NCI-H524 treated with DMSO at 0.1 percent for 48 hours (cell line): Measurements from ENCODE around the gene MAGI2.
"Not testable (repeated sequence)": the region's sequence is repeated elsewhere in the genome, so short reads cannot be mapped to it uniquely, and the experiment has no call there.

Experiments
- DNase-seq: peaks from one replicate; lab custom pipeline; 2025; lab: John Stamatoyannopoulos, UW

MAGI2 gene

GRCh38 chr7:78355834-78356233 lies 1097.6 kb downstream of the MAGI2 start:
- no peak for DNase-seq

- no peak for DNase-seq
Measured at GRCh38 chr7:78350926-78351325, 1102.5 kb downstream of the MAGI2 start.

- DNase-seq: no peak
Measured at GRCh38 chr7:78350391-78350790, 1103.1 kb downstream of the MAGI2 start.

- no peak for DNase-seq
Measured at GRCh38 chr7:78346827-78347226, 1106.6 kb downstream of the MAGI2 start.

- DNase-seq: peak; percentile 3
Measured at GRCh38 chr7:78345979-78346378, 1107.5 kb downstream of the MAGI2 start.

GRCh38 chr7:78345293-78345911 lies 1108.1 kb downstream of the MAGI2 start:
- no peak for DNase-seq

- no peak for DNase-seq
Measured at GRCh38 chr7:78334426-78334825, 1119.0 kb downstream of the MAGI2 start.

GRCh38 chr7:78333530-78334425 lies 1119.7 kb downstream of the MAGI2 start:
- no peak for DNase-seq

- peak; percentile 43 for DNase-seq
Measured at GRCh38 chr7:78329001-78329655, 1124.3 kb downstream of the MAGI2 start.

GRCh38 chr7:78327718-78328117 lies 1125.7 kb downstream of the MAGI2 start:
- DNase-seq: no peak

- no peak for DNase-seq
Measured at GRCh38 chr7:78326876-78327275, 1126.6 kb downstream of the MAGI2 start.

GRCh38 chr7:78326189-78326588 lies 1127.3 kb downstream of the MAGI2 start:
- no peak for DNase-seq

GRCh38 chr7:78323118-78323517 lies 1130.3 kb downstream of the MAGI2 start:
- DNase-seq: no peak

GRCh38 chr7:78322231-78322630 lies 1131.2 kb downstream of the MAGI2 start:
- not testable (repeated sequence) for DNase-seq

- DNase-seq: no peak
Measured at GRCh38 chr7:78317371-78317770, 1136.1 kb downstream of the MAGI2 start.

GRCh38 chr7:78316110-78316509 lies 1137.4 kb downstream of the MAGI2 start:
- no peak for DNase-seq

GRCh38 chr7:78315119-78315518 lies 1138.3 kb downstream of the MAGI2 start:
- DNase-seq: no peak

- no peak for DNase-seq
Measured at GRCh38 chr7:78311181-78311580, 1142.3 kb downstream of the MAGI2 start.

GRCh38 chr7:78307892-78308291 lies 1145.6 kb downstream of the MAGI2 start:
- DNase-seq: no peak

GRCh38 chr7:78306634-78307033 lies 1146.8 kb downstream of the MAGI2 start:
- no peak for DNase-seq

GRCh38 chr7:78301407-78301806 lies 1152.1 kb downstream of the MAGI2 start:
- no peak for DNase-seq

GRCh38 chr7:78299088-78299487 lies 1154.4 kb downstream of the MAGI2 start:
- DNase-seq: no peak
